Epidermal melanocyte (primary cell): ENCODE data around the gene DGLUCY.
"Not testable (repeated sequence)": the region's sequence is repeated elsewhere in the genome, so short reads cannot be mapped to it uniquely, and the experiment has no call there.

Experiments
- DNase-seq: peaks from one replicate; pipeline ENCODE4 v3.0.0; 2011; ENCODE audit warnings: low spot score; ENCODE audit not compliant: insufficient read length

Gene DGLUCY

GRCh38 chr14:91205459-91205858 lies 91.6 kb downstream of the DGLUCY start:
- no peak for DNase-seq

- DNase-seq: no peak
Observed at GRCh38 chr14:91207008-91207407, 93.1 kb downstream of the DGLUCY start.

GRCh38 chr14:91211017-91211416 lies 97.1 kb downstream of the DGLUCY start:
- no peak for DNase-seq

- DNase-seq: no peak
Observed at GRCh38 chr14:91214306-91214705, 100.4 kb downstream of the DGLUCY start.

GRCh38 chr14:91215381-91215780 lies 101.5 kb downstream of the DGLUCY start:
- no peak for DNase-seq

GRCh38 chr14:91216731-91217226 lies 102.9 kb downstream of the DGLUCY start:
- DNase-seq: no peak

- no peak for DNase-seq
Observed at GRCh38 chr14:91218014-91218413, 104.1 kb downstream of the DGLUCY start.

GRCh38 chr14:91219517-91220389 lies 105.9 kb downstream of the DGLUCY start:
- DNase-seq: no peak

GRCh38 chr14:91220581-91221000 lies 106.7 kb downstream of the DGLUCY start:
- DNase-seq: no peak

GRCh38 chr14:91221270-91221669 lies 107.4 kb downstream of the DGLUCY start:
- DNase-seq: no peak

- DNase-seq: no peak
Observed at GRCh38 chr14:91223028-91223783, 109.3 kb downstream of the DGLUCY start.

GRCh38 chr14:91225025-91225424 lies 111.2 kb downstream of the DGLUCY start:
- DNase-seq: no peak

- not testable (repeated sequence) for DNase-seq
Observed at GRCh38 chr14:91226360-91226759, 112.5 kb downstream of the DGLUCY start.

GRCh38 chr14:91227183-91227628 lies 113.3 kb downstream of the DGLUCY start:
- DNase-seq: no peak

GRCh38 chr14:91228112-91229004 lies 114.5 kb downstream of the DGLUCY start:
- no peak for DNase-seq

- no peak for DNase-seq
Observed at GRCh38 chr14:91229005-91229382, 115.1 kb downstream of the DGLUCY start.

GRCh38 chr14:91229743-91230200 lies 115.9 kb downstream of the DGLUCY start:
- no peak for DNase-seq

- DNase-seq: no peak
Observed at GRCh38 chr14:91230397-91231035, 116.6 kb downstream of the DGLUCY start.

GRCh38 chr14:91231446-91231845 lies 117.6 kb downstream of the DGLUCY start:
- no peak for DNase-seq

GRCh38 chr14:91232052-91232451 lies 118.2 kb downstream of the DGLUCY start:
- DNase-seq: no peak

- DNase-seq: no peak
Observed at GRCh38 chr14:91232603-91233002, 118.7 kb downstream of the DGLUCY start.
